Sigmoid colon (tissue), 7 donors: ENCODE results near the gene GAMT. TPM values are rescaled to one million over a fixed set of nuclear protein-coding genes. Genes with fewer than 3 reads are reported as not detected.

Experiments used
- DNase-seq: peaks from one replicate; pipeline ENCODE4 v3.0.0-alpha.2; 2019
- H3K27ac ChIP-seq, 4 donors: fragments of 200-600 bp; sonication (generic); one replicate each; pipeline ENCODE4 v1.5.1; 2016 to 2019; ENCODE audit warnings: mild to moderate bottlenecking in 1 of 4
- H3K27me3 ChIP-seq, 3 donors: fragments of 200-600 bp; sonication (generic); one replicate each; pipeline ENCODE4 v1.5.1; 2019; ENCODE audit warnings: mild to moderate bottlenecking in 1 of 3
- H3K36me3 ChIP-seq, 4 donors: fragments of 200-600 bp; sonication (generic); one replicate each; pipeline ENCODE4 v1.5.1; 2016 to 2019
- H3K4me1 ChIP-seq, 4 donors: fragments of 200-600 bp; sonication (generic); one replicate each; pipeline ENCODE4 v1.5.1; 2017 to 2019
- H3K4me3 ChIP-seq, 4 donors: fragments of 200-600 bp; sonication (generic); one replicate each; pipeline ENCODE4 v1.5.1; 2017 to 2019; ENCODE audit warnings: mild to moderate bottlenecking in 2 of 4, moderate library complexity in 1 of 4
- H3K9me3 ChIP-seq, 4 donors: fragments of 200-600 bp in 3 of 4; sonication (generic) in 3 of 4; one replicate each; pipeline versions ENCODE4 v1.5.1 to v1.6.1; 2013 to 2019
- EP300 ChIP-seq, 4 donors: sonication (generic); formaldehyde crosslinking; IDR thresholded peaks; one replicate each; pipeline ENCODE4 v1.6.1; 2017; ENCODE audit warnings: antibody characterized with exemption in 4 of 4
- POLR2A ChIP-seq, 2 donors: fragments of 450-650 bp; IDR thresholded peaks; one replicate each; pipeline ENCODE4 v1.6.1; 2016; ENCODE audit warnings: antibody characterized with exemption in 2 of 2, mild to moderate bottlenecking in 2 of 2, moderate library complexity in 2 of 2
- POLR2AphosphoS5 ChIP-seq, 4 donors: sonication (generic); formaldehyde crosslinking; IDR thresholded peaks; one replicate each; pipeline ENCODE4 v1.6.1; 2017; ENCODE audit warnings: antibody characterized with exemption in 4 of 4
- WGBS, 2 donors: extraction: QIAGEN DNeasy Blood & Tissue Kit; methylation state at CpG; one replicate each; pipeline ENCODE4 v1.1.7; 2013; 5-methylcytosine and 5-hydroxymethylcytosine counted together
- intact Hi-C: fragments of 100-400 bp; cut with DNase I; formaldehyde crosslinking; loops from one replicate; pipeline ENCODE4 v1.15.1; 2023
- polyA plus RNA-seq, 3 donors: library from polyadenylated mRNA; stranded (reverse); fragments of 200-250 nt; gene quantifications; one replicate each; pipeline ENCODE4 v1.2.3, GENCODE V29; 2013
- total RNA-seq, 4 donors: library from RNA; depleted of rRNA; stranded (reverse); fragments of >200 nt; gene quantifications; one replicate each; pipeline ENCODE4 v1.1.0, GENCODE V29; 2016
- TF ChIP-seq, protein P1 (sequence below), 4 experiments: fragments of 450-650 bp in 3 of 4; fragments of 200-600 bp in 1 of 4; IDR thresholded peaks; one replicate each; pipeline ENCODE4 v1.5.1; 2016 to 2019; ENCODE audit warnings: antibody characterized with exemption in 4 of 4, mild to moderate bottlenecking in 3 of 4, moderate library complexity in 2 of 4
- donor health status: healthy with polysubstance abuse.
- donor health status: Bipolar disorder and iron deficiency.
- donor health status: healthy.

GAMT gene
- total and polyA plus RNA-seq, 7 donors: 1.8 to 16.6 (median 7.8) TPM

DNA sequence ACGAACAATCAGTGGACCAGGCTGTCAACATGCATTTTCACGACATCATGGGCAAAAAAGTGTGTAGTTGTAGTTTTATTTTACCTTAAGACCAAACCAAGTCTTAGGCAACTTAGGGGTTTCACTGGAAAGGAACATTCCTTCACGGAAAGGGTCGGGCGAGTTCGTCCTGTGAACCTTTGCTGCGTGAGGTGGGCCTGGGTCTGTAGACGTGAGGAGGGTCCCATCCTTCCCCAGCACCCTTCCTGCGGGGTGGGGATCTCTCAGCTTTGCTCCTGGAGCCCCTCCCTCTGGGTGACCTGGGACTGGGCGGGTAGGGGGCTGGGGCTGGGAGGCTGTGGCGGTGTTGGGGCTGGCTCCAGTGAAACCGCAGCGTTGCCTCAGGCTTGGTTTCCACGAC is 24.6 kb upstream of the GAMT start:
- Histone ChIP-seq H3K4me1 (peaks cover 0 to 20% (median 16%) of the 10 kb centered on the region in 4 donors), H3K4me3 (no peak overlapping the region), H3K9me3 (no peaks in the 10 kb centered on the region), H3K27me3 (no peaks in the 10 kb centered on the region), H3K27ac (no peak overlapping the region), H3K36me3 (peaks cover 24 to 97% (median 59%) of the 10 kb centered on the region in 4 donors)
- DNase-seq: no peak
- intact Hi-C loops: no loop called here
- 95% methylated on average over 14 of the region's 14 CpGs for WGBS, 2 donors
- TF ChIP-seq, protein P1, sequence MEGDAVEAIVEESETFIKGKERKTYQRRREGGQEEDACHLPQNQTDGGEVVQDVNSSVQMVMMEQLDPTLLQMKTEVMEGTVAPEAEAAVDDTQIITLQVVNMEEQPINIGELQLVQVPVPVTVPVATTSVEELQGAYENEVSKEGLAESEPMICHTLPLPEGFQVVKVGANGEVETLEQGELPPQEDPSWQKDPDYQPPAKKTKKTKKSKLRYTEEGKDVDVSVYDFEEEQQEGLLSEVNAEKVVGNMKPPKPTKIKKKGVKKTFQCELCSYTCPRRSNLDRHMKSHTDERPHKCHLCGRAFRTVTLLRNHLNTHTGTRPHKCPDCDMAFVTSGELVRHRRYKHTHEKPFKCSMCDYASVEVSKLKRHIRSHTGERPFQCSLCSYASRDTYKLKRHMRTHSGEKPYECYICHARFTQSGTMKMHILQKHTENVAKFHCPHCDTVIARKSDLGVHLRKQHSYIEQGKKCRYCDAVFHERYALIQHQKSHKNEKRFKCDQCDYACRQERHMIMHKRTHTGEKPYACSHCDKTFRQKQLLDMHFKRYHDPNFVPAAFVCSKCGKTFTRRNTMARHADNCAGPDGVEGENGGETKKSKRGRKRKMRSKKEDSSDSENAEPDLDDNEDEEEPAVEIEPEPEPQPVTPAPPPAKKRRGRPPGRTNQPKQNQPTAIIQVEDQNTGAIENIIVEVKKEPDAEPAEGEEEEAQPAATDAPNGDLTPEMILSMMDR (IDR thresholded peaks at IDR 0.05): no peak
- TF ChIP-seq EP300 (IDR thresholded peaks at IDR 0.05) (no peak), POLR2AphosphoS5 (IDR thresholded peaks at IDR 0.05) (no peak), POLR2A (IDR thresholded peaks at IDR 0.05) (no peak)

- intact Hi-C loops: no loop called here
- DNase-seq: no peak
- Histone ChIP-seq H3K27me3 (no peaks in the 10 kb centered on the region), H3K36me3 (peaks cover 29 to 97% (median 64%) of the 10 kb centered on the region in 4 donors), H3K27ac (no peak overlapping the region), H3K4me1 (peaks cover 0 to 20% (median 16%) of the 10 kb centered on the region in 4 donors), H3K9me3 (no peaks in the 10 kb centered on the region), H3K4me3 (no peak overlapping the region)
- TF ChIP-seq POLR2A (IDR thresholded peaks at IDR 0.05) (no peak), EP300 (IDR thresholded peaks at IDR 0.05) (no peak), POLR2AphosphoS5 (IDR thresholded peaks at IDR 0.05) (no peak)
- TF ChIP-seq, protein P1 (IDR thresholded peaks at IDR 0.05): no peak
- 93 to 94% methylated on average over 33 of the region's 33 CpGs for whole genome bisulfite sequencing, 2 donors
Measured at GRCh38 chr19:1425102-1425837, 23.9 kb upstream of the GAMT start.

DNA sequence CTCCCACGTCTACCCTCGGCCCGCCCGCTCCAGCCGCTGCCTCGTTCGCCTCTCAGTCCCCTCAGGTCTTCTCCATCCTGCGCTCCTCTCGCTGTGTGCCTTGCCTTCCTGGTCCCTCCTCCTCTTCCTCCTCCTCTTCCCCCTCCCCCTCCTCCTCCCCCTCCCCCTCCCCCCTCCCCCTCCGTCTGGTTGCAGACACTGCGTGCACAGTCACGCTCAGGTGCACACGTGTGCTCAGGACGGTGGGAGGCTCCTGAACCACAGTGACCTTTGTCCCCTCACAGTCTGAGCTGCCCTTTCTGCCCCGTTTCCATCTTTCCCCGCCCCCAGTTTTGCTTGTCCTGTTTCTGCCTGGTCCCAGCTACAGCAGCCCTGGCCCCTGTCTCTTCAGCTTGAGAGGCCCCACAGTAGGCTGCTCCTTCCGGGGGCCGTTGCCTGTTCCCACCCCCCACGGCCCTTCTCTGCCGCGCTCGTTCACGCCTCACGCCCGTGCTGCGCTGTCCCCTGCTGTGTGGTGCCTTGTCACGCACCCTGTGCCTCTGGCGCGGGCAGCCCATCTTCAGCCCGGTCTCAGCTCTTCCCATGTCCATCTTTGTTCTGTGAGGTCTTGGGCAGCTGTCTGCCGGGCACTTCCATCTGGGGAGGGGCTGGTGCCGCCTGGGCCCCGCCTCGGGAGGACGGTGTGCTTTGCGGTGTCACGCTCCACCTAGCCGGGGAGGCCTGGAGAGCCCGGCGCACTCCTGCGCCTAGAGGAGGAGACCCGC is 23.0 kb upstream of the GAMT start:
- Histone ChIP-seq H3K27ac (peak overlapping the region in 1 of 4 donors; percentile 76), H3K36me3 (peaks cover 29 to 95% (median 59%) of the 10 kb centered on the region in 4 donors), H3K4me1 (peaks cover 0 to 20% (median 16%) of the 10 kb centered on the region in 4 donors), H3K27me3 (no peaks in the 10 kb centered on the region), H3K9me3 (no peaks in the 10 kb centered on the region), H3K4me3 (no peak overlapping the region)
- 72 to 84% methylated on average over 40 to 41 of the region's 42 CpGs for WGBS, 2 donors
- no peak for DNase-seq
- TF ChIP-seq POLR2A (IDR thresholded peaks at IDR 0.05): no peak
- TF ChIP-seq, protein P1 (IDR thresholded peaks at IDR 0.05): no peak
- no peak for TF ChIP-seq POLR2AphosphoS5 (IDR thresholded peaks at IDR 0.05)
- no peak for TF ChIP-seq EP300 (IDR thresholded peaks at IDR 0.05)
- intact Hi-C loops: no loop called here

GRCh38 chr19:1423436-1424191 is 22.3 kb upstream of the GAMT start:
- Histone ChIP-seq H3K4me1 (peaks cover 0 to 24% (median 16%) of the 10 kb centered on the region in 4 donors), H3K27me3 (no peaks in the 10 kb centered on the region), H3K9me3 (no peaks in the 10 kb centered on the region), H3K36me3 (peaks cover 22 to 95% (median 57%) of the 10 kb centered on the region in 4 donors), H3K27ac (peak overlapping the region in 2 of 4 donors; percentile 14 to 76), H3K4me3 (no peak overlapping the region)
- no peak for TF ChIP-seq POLR2A (IDR thresholded peaks at IDR 0.05)
- TF ChIP-seq EP300 (IDR thresholded peaks at IDR 0.05): no peak
- TF ChIP-seq POLR2AphosphoS5 (IDR thresholded peaks at IDR 0.05): no peak
- TF ChIP-seq, protein P1 (IDR thresholded peaks at IDR 0.05): no peak
- DNase-seq: no peak
- 94% methylated on average over 40 of the region's 40 CpGs for WGBS, 2 donors
- intact Hi-C loops: no loop called here
